IPS-15b (cell line): Measurements from ENCODE around the gene MANEA.
"Not testable (repeated sequence)": the region's sequence is repeated elsewhere in the genome, so short reads cannot be mapped to it uniquely, and the experiment has no call there.

ENCODE experiments used
- H3K27me3 ChIP-seq: one replicate; pipeline ENCODE4 v1.6.1; 2013; ENCODE audit warnings: low read length; ENCODE audit not compliant: control insufficient read depth, insufficient read depth
- H3K36me3 ChIP-seq: one replicate; pipeline ENCODE4 v1.6.1; 2013; ENCODE audit warnings: low read length; ENCODE audit not compliant: control insufficient read depth, insufficient read depth
- H3K4me1 ChIP-seq: one replicate; pipeline ENCODE4 v1.6.1; 2013; ENCODE audit warnings: mild to moderate bottlenecking, low read length; ENCODE audit not compliant: control insufficient read depth, insufficient read depth
- H3K4me3 ChIP-seq: one replicate; pipeline ENCODE4 v1.5.1; 2013; ENCODE audit warnings: low read depth, low read length
- H3K9ac ChIP-seq: one replicate; pipeline ENCODE4 v1.6.1; 2013; ENCODE audit warnings: low read depth, mild to moderate bottlenecking, low read length
- H3K9me3 ChIP-seq: one replicate; pipeline ENCODE4 v1.6.1; 2013; ENCODE audit warnings: mild to moderate bottlenecking, low read length; ENCODE audit not compliant: control insufficient read depth, insufficient read depth

The MANEA gene

GRCh38 chr6:95551678-95552324 lies 25.5 kb upstream of the MANEA start:
- Histone ChIP-seq H3K27me3 (no peaks in the 10 kb centered on the region), H3K9ac (no peak overlapping the region), H3K4me1 (peaks cover 3% of the 10 kb centered on the region), H3K4me3 (no peak overlapping the region), H3K36me3 (no peaks in the 10 kb centered on the region), H3K9me3 (no peaks in the 10 kb centered on the region)

GRCh38 chr6:95553880-95554279 lies 23.5 kb upstream of the MANEA start:
- no peak overlapping the region for H3K4me3 ChIP-seq
- no peaks in the 10 kb centered on the region for H3K9me3 ChIP-seq
- no peaks in the 10 kb centered on the region for H3K27me3 ChIP-seq
- no peaks in the 10 kb centered on the region for H3K36me3 ChIP-seq
- no peaks in the 10 kb centered on the region for H3K4me1 ChIP-seq
- H3K9ac ChIP-seq, result no peak overlapping the region

GRCh38 chr6:95560956-95561355 lies 16.4 kb upstream of the MANEA start:
- not testable (repeated sequence) for H3K9ac ChIP-seq, H3K4me1 ChIP-seq, H3K4me3 ChIP-seq, H3K36me3 ChIP-seq, H3K27me3 ChIP-seq, H3K9me3 ChIP-seq

GRCh38 chr6:95569560-95569959 lies 7.8 kb upstream of the MANEA start:
- Histone ChIP-seq H3K9me3 (no peaks in the 10 kb centered on the region), H3K27me3 (no peaks in the 10 kb centered on the region), H3K4me1 (no peaks in the 10 kb centered on the region), H3K9ac (no peak overlapping the region), H3K4me3 (no peak overlapping the region), H3K36me3 (no peaks in the 10 kb centered on the region)

- Histone ChIP-seq H3K27me3 (no peaks in the 10 kb centered on the region), H3K9me3 (no peaks in the 10 kb centered on the region), H3K4me1 (no peaks in the 10 kb centered on the region), H3K36me3 (no peaks in the 10 kb centered on the region), H3K9ac (no peak overlapping the region), H3K4me3 (no peak overlapping the region)
These were observed 5.2 kb upstream of the MANEA start for GRCh38 chr6:95572098-95572497.

- no peak overlapping the region for H3K9ac ChIP-seq
- no peak overlapping the region for H3K4me3 ChIP-seq
These were observed 2.5 kb upstream of the MANEA start for GRCh38 chr6:95574811-95575210.

GRCh38 chr6:95576218-95576997 lies 927 bp upstream of the MANEA start:
- Histone ChIP-seq H3K4me1 (no peaks in the 10 kb centered on the region), H3K27me3 (no peaks in the 10 kb centered on the region), H3K9ac (peak overlapping the region; percentile 12), H3K4me3 (peak overlapping the region; percentile 81), H3K9me3 (no peaks in the 10 kb centered on the region), H3K36me3 (no peaks in the 10 kb centered on the region)

More at GRCh38 chr6:95574811-95575210, 2.5 kb upstream of the MANEA start:
- no peaks in the 10 kb centered on the region for H3K27me3 ChIP-seq
- H3K4me1 ChIP-seq, result no peaks in the 10 kb centered on the region
- no peaks in the 10 kb centered on the region for H3K9me3 ChIP-seq
- H3K36me3 ChIP-seq, result no peaks in the 10 kb centered on the region

GRCh38 chr6:95576998-95577303 lies 384 bp upstream of the MANEA start:
- no peaks in the 10 kb centered on the region for H3K9me3 ChIP-seq
- H3K27me3 ChIP-seq, result no peaks in the 10 kb centered on the region
- no peaks in the 10 kb centered on the region for H3K36me3 ChIP-seq
- H3K4me1 ChIP-seq, result no peaks in the 10 kb centered on the region
- peak overlapping the region; percentile 81 for H3K4me3 ChIP-seq
- peak overlapping the region; percentile 68 for H3K9ac ChIP-seq

GRCh38 chr6:95578106-95578410 lies 723 bp downstream of the MANEA start:
- Histone ChIP-seq H3K27me3 (no peaks in the 10 kb centered on the region), H3K9ac (peak overlapping the region; percentile 68), H3K4me1 (no peaks in the 10 kb centered on the region), H3K36me3 (no peaks in the 10 kb centered on the region), H3K9me3 (no peaks in the 10 kb centered on the region), H3K4me3 (peak overlapping the region; percentile 80)

- Histone ChIP-seq H3K9ac (no peak overlapping the region), H3K36me3 (no peaks in the 10 kb centered on the region), H3K9me3 (no peaks in the 10 kb centered on the region), H3K4me3 (no peak overlapping the region), H3K27me3 (no peaks in the 10 kb centered on the region), H3K4me1 (no peaks in the 10 kb centered on the region)
These were observed 3.7 kb downstream of the MANEA start for GRCh38 chr6:95581073-95581472.

- not testable (repeated sequence) for H3K9me3 ChIP-seq, H3K9ac ChIP-seq, H3K36me3 ChIP-seq, H3K4me1 ChIP-seq, H3K4me3 ChIP-seq, H3K27me3 ChIP-seq
These were observed 6.9 kb downstream of the MANEA start for GRCh38 chr6:95584226-95584625.

GRCh38 chr6:95587989-95588388 lies 10.7 kb downstream of the MANEA start:
- Histone ChIP-seq H3K27me3 (no peaks in the 10 kb centered on the region), H3K4me3 (no peak overlapping the region), H3K9ac (no peak overlapping the region)

More at GRCh38 chr6:95587989-95588388, 10.7 kb downstream of the MANEA start:
- Histone ChIP-seq H3K4me1 (no peaks in the 10 kb centered on the region), H3K9me3 (no peaks in the 10 kb centered on the region), H3K36me3 (no peaks in the 10 kb centered on the region)
